Measurements from ENCODE around the gene FKBP8. TPM values are rescaled to one million over a fixed set of nuclear protein-coding genes. Genes with fewer than 3 reads are reported as not detected.
A peak's percentile ranks its signal among the peaks of the same experiment; 100 is the strongest.
"Not testable (repeated sequence)": the region's sequence is repeated elsewhere in the genome, so short reads cannot be mapped to it uniquely, and the experiment has no call there.

FKBP8 gene
- total RNA-seq (2014; rRNA removed; shearing (Covaris generic)) = 209 and 297 TPM in 2 replicates

GRCh38 chr19:18542941-18543813, at the start of gene FKBP8:
FKBP8 (minus strand) TSS chr19:18543573; CDS start chr19:18541970, 1,603 bp downstream.
- DNase-seq (ENCODE audit: low read depth) = peak; percentile 79

GRCh38 chr19:18592732-18593131, 49.4 kb upstream of the FKBP8 start:
- not testable (repeated sequence) for DNase-seq (ENCODE audit: low read depth)

- DNase-seq (ENCODE audit: low read depth) = no peak
Measured at GRCh38 chr19:18591735-18592385, 48.5 kb upstream of the FKBP8 start.

GRCh38 chr19:18590273-18591272, 47.2 kb upstream of the FKBP8 start:
- DNase-seq (ENCODE audit: low read depth) = no peak

- DNase-seq (ENCODE audit: low read depth) = peak; percentile 65
Measured at GRCh38 chr19:18589380-18590272, 46.3 kb upstream of the FKBP8 start.

- DNase-seq (ENCODE audit: low read depth) = peak; percentile 67
Measured at GRCh38 chr19:18588611-18589379, 45.4 kb upstream of the FKBP8 start, which contains the start of gene REX1BD. REX1BD (plus strand) TSS chr19:18588798; CDS start chr19:18588802, 4 bp downstream.

GRCh38 chr19:18587962-18588610, 44.7 kb upstream of the FKBP8 start:
- no peak for DNase-seq (ENCODE audit: low read depth)

GRCh38 chr19:18587561-18587960, 44.2 kb upstream of the FKBP8 start:
- no peak for DNase-seq (ENCODE audit: low read depth)

- no peak for DNase-seq (ENCODE audit: low read depth)
Measured at GRCh38 chr19:18586306-18586705, 42.9 kb upstream of the FKBP8 start.

GRCh38 chr19:18580311-18580710, 36.9 kb upstream of the FKBP8 start:
- no peak for DNase-seq (ENCODE audit: low read depth)

GRCh38 chr19:18577365-18577914, 34.1 kb upstream of the FKBP8 start:
- DNase-seq (ENCODE audit: low read depth) = no peak

GRCh38 chr19:18576383-18576782, 33.0 kb upstream of the FKBP8 start:
- no peak for DNase-seq (ENCODE audit: low read depth)

GRCh38 chr19:18574691-18575291, 31.4 kb upstream of the FKBP8 start:
- no peak for DNase-seq (ENCODE audit: low read depth)

- peak; percentile 97 for DNase-seq (ENCODE audit: low read depth)
Measured at GRCh38 chr19:18571564-18572344, 28.4 kb upstream of the FKBP8 start, which contains the start of gene UBA52. UBA52 (plus strand) TSS chr19:18571857; CDS start chr19:18573301, 1,444 bp downstream.

- no peak for DNase-seq (ENCODE audit: low read depth)
Measured at GRCh38 chr19:18568367-18568766, 25.0 kb upstream of the FKBP8 start.

GRCh38 chr19:18566953-18567352, 23.6 kb upstream of the FKBP8 start:
- no peak for DNase-seq (ENCODE audit: low read depth)

GRCh38 chr19:18562086-18562485, 18.7 kb upstream of the FKBP8 start:
- no peak for DNase-seq (ENCODE audit: low read depth)

GRCh38 chr19:18559685-18560084, 16.3 kb upstream of the FKBP8 start:
- DNase-seq (ENCODE audit: low read depth) = no peak

Measured in M059J (cell line).